Mucosa of gallbladder (tissue), 1 donor: ENCODE data around the gene SEMA3B. TPM values are rescaled to one million over a fixed set of nuclear protein-coding genes. Genes with fewer than 3 reads are reported as not detected.
A peak's percentile ranks its signal among the peaks of the same experiment; 100 is the strongest.
"Not testable (repeated sequence)": the region's sequence is repeated elsewhere in the genome, so short reads cannot be mapped to it uniquely, and the experiment has no call there.

Experiments used
- DNase-seq: peaks from one replicate; pipeline ENCODE4 v3.0.0-alpha.2; 2020; ENCODE audit warnings: low spot score
- total RNA-seq: library from RNA; stranded (reverse); gene quantifications from one replicate; pipeline ENCODE4 v1.2.1, GENCODE V29; 2021
- donor health status: DM: no; HTN: no; CAD: no.

SEMA3B gene
- total RNA-seq, 1 donor from 2014 or later = 87.0 TPM

DNA sequence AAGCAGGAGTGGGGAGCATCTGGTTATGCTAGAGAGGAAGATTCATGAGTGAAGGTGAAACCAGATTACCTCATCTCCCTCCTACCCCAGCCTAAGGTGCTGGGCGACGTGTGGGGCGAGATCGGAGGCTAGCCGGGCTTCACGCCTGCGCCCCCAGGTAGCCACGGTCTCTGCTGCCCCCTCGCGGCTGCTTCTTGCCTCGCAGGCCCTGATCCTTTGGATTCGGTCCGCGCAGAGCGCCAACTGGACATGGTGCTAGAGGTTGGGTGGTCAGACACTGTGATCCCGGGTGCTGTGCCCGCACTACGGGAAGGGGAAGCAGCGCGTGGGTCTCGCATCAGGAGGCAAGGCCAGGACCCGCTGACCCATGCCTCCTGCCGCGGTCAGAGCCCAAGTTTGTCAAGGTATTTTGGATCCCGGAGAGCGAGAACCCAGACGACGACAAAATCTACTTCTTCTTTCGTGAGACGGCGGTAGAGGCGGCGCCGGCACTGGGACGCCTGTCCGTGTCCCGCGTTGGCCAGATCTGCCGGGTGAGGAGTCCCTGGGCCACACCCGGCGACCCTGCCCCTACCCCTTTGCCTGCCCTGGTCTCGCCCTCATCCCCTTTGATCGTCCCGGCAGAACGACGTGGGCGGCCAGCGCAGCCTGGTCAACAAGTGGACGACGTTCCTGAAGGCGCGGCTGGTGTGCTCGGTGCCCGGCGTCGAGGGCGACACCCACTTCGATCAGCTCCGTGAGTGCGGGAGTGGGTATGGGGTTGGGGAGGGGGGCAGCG, 4.2 kb downstream of the SEMA3B start:
- peak; percentile 85 for DNase-seq

DNA sequence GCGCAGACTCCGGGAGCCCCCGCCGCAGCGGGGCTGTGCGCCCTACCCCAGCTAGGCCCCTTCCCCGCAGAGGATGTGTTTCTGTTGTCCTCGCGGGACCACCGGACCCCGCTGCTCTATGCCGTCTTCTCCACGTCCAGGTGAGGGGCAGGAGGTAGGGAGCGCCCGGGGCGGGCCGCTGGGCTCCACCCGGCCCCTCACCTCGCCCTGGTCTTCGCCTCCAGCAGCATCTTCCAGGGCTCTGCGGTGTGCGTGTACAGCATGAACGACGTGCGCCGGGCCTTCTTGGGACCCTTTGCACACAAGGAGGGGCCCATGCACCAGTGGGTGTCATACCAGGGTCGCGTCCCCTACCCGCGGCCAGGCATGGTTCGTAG, 4.7 kb downstream of the SEMA3B start:
- no peak for DNase-seq

DNA sequence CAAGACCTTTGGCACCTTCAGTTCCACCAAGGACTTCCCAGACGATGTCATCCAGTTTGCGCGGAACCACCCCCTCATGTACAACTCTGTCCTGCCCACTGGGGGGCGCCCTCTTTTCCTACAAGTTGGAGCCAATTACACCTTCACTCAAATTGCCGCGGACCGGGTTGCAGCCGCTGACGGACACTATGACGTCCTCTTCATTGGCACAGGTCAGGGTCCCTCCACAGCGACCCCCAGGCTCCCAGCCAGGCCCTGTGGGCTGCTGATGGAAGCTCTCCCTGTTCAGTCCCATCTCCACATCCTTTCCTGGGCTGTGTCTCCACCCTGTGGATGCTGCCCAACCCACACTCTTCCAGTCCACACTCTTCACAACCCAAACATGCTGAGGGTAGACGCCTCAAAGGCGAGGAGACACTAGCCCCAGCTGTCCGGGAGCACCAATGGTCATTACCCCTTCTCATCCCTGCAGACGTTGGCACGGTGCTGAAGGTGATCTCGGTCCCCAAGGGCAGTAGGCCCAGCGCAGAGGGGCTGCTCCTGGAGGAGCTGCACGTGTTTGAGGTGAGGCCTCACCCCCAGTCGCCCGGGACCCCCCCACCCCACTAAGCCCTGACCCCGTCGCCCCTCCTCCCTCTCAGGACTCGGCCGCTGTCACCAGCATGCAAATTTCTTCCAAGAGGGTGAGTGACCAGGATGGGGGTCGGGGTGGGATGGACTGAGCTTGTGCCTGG, 5.6 kb downstream of the SEMA3B start:
- peak; percentile 66 for DNase-seq

DNA sequence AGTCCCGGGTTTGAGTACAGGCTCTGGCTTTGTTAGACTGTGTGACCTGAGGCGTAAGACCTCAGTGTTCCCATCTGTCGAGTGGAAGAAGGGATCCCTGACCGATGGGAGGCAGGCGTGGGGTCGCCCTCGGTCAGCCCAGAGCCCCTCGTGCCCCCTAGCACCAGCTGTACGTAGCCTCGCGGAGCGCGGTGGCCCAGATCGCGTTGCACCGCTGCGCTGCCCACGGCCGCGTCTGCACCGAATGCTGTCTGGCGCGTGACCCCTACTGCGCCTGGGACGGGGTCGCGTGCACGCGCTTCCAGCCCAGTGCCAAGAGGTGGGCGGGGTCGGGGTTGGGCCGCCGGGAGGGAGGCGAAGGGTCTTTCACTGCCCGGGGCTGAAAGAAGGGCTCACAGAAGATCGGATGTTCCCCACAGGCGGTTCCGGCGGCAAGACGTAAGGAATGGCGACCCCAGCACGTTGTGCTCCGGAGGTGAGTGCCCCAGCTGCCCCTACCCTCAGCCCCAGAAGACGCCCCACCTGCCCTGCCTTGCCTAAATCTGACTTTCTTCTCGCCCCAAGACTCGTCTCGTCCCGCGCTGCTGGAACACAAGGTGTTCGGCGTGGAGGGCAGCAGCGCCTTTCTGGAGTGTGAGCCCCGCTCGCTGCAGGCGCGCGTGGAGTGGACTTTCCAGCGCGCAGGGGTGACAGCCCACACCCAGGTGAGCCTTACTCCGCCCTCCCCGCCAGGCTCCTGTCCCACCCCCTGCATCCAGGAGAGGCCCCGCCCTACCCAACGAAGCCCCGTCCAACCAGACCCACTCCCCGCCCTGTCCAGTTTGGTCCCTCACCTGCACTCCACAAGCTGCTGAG, 6.4 kb downstream of the SEMA3B start:
- DNase-seq = no peak

DNA sequence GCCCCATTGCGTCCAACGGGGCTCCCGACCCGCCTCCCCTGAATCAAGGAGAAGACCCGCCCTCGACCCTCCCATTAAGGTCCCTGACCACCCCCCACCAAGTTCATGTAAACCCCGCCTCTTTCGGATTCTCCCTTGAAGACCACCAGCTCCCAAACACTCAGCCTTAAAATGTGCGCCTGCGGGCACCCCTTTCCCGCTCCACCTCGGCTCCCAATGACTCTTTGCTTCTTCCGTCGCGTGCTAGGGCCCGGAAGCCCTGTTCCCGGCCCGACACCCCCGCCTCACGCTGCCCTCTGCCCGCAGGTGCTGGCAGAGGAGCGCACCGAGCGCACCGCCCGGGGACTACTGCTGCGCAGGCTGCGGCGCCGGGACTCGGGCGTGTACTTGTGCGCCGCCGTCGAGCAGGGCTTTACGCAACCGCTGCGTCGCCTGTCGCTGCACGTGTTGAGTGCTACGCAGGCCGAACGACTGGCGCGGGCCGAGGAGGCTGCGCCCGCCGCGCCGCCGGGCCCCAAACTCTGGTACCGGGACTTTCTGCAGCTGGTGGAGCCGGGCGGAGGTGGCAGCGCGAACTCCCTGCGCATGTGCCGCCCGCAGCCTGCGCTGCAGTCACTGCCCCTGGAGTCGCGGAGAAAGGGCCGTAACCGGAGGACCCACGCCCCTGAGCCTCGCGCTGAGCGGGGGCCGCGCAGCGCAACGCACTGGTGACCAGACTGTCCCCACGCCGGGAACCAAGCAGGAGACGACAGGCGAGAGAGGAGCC, 7.2 kb downstream of the SEMA3B start:
- no peak for DNase-seq

DNA sequence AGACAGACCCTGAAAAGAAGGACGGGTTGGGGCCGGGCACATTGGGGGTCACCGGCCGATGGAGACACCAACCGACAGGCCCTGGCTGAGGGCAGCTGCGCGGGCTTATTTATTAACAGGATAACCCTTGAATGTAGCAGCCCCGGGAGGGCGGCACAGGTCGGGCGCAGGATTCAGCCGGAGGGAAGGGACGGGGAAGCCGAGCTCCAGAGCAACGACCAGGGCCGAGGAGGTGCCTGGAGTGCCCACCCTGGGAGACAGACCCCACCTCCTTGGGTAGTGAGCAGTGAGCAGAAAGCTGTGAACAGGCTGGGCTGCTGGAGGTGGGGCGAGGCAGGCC, 7.8 kb downstream of the SEMA3B start:
- no peak for DNase-seq

DNA sequence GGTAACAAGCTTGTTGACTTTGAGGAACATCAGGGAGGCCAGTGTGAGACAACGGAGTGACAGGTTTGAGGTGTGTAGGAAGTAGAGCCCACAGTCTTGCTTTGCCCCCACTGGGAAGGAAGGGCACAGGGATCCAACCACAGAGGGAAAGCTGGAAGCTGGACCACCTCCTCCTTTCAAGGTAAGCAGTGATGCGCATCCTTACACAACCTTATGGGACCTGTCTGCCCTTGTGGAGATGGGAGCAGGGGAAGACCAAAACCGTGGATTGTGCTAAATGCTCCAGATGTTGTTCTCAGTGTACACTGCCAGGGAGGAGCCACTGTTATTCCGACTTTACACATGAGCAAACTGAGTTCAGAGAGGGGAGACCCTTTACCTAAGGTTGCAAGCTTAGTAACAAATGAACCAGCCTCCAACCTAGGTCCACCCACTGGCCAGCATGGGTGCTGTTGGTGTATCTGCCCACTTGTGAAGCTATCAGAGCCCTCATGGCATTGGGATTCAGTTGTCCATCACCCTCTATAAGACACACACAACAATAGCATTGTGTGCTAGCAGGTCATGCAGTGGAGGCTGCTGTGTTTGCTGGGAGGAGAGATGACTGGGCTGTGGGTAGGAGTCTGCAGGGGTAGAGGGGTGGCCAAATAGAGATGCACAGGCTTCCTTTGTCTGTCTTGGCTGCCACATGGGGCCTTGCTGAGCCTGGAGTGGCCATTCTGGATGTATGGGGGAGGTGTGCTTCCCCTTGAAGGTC, 9.4 kb downstream of the SEMA3B start:
- no peak for DNase-seq

DNA sequence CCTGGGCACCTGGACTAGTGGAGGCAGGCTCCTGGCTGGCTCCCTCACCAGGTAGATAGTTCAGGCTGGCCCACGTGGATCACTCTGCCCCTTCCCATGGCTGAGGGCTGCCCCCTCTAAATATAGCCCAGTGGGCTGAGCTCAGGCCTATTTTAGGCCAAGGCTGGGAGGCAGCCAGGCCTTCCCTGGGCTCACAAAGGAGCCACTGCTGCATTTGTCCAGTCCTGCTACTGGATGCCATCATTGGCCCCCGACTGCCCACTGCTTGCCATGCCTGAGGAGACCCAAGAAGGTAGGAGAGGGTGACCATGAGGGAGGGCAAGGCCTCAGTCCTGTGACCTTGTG, 9.9 kb downstream of the SEMA3B start, which contains the start of gene LSMEM2:
TSS of gene LSMEM2 (plus strand) at position 208 of the 345 bp plus-strand sequence. CDS start at position 235, 27 bp downstream.
- DNase-seq = no peak

DNA sequence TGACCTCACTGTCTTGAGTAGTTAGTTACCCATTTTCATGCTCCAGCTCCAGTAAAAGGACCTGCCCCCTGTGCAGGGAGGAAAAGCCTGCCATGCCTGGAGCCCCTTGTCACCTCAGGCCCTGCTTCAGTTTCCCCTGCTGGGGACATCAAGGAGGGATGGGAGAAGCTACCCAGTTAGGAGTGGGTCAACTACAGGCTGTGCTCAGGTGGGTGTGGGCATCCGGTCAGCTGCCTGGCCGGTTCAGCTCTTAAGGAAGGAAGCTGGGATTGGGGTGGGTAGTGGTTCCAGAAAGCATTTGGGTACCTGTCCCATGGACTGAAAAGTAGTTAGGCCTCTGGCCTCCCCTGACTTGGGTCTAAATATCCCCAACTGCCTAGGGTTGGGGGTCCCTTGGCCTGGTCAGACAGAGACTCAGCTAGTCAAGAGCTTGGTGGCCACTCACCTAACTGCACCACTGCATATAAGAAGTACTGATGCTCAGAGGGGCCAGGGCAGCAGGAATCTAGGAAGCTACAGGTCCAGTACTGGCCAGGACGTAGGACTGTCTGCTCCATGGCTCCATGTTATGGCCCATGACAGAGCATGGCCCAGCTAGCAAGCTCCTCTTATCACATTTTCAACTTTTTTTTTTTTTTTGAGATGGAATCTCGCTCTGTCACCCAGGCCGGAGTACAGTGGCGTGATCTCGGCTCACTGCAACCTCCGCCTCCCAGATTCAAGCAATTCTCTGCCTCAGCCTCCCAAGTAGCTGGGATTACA, 10.5 kb downstream of the SEMA3B start:
- DNase-seq = no peak

DNA sequence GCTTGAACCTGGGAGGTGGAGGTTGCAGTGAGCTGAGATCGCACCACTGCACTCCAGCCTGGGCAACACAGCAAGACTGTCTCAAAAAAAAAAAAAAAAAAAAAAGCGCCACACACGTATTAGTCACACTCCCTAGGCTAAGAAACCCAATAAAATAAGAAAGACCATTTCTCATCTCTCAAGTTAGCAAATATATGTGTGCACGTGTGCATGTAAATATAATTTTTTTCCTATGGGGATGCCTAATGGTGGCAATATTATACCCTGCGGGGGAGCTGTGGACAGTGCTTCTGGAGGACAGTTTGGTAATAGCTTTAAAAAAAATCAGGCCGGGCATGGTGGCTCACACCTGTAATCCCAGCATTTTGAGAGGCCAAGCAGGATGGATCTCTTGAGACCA, 15.2 kb downstream of the SEMA3B start:
- not testable (repeated sequence) for DNase-seq

DNA sequence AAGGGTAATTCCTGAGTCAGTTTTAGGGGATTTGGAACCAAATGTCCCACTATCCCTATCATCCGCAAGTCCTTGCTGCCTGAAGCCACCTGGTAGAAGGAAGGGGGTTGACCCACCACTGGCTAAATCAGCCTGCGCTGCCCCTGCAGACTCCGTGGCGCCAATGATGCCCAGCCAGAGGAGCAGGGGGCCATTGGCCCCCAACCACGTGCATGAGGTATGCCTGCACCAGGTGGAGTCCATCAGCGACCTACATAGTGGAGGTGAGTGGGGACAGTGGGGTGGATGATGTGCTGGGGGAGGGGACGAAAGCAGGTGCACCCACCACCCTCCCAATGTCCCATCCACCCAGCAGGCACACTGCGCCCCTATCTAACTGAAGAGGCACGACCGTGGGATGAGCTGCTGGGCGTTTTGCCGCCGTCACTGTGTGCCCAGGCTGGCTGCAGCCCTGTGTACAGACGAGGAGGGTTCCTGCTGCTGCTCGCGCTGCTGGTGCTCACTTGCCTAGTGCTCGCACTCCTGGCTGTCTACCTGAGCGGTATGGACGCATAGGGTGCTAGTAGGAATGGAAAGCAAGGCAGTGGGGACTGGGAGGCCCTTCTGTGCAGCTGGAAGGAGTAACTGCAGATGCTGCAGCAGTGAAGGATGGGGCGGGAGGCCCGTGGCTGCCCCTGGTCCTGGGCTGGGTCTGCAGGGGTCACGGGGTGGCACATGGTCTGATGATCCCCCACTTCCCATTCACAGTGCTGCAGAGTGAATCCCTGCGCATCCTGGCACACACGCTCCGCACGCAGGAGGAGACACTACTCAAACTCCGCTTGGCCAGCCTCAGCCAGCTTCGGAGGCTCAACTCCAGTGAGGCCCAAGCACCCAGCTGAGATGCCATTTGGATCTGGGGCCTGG, 17.6 kb downstream of the SEMA3B start:
- no peak for DNase-seq

DNA sequence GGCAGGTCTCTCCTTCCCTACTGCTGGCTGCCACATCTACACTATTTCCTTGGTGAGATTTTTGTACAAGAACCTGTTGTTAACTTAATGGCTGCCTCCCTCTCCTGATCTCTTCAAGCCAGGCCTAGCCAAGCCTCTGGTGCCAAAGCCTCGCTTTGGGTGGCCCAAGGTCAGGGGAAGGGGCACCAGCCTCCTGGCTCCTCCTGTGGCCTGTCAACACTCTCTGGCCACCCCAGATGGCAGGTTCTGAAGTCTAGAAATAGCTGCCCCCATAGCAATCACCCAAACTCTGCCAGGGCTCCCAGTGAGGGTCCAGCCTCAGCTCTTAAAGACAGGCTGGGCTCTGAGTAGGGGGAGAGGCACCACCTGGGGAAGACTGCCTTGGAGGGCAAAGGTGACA, 18.3 kb downstream of the SEMA3B start:
- DNase-seq = no peak

DNA sequence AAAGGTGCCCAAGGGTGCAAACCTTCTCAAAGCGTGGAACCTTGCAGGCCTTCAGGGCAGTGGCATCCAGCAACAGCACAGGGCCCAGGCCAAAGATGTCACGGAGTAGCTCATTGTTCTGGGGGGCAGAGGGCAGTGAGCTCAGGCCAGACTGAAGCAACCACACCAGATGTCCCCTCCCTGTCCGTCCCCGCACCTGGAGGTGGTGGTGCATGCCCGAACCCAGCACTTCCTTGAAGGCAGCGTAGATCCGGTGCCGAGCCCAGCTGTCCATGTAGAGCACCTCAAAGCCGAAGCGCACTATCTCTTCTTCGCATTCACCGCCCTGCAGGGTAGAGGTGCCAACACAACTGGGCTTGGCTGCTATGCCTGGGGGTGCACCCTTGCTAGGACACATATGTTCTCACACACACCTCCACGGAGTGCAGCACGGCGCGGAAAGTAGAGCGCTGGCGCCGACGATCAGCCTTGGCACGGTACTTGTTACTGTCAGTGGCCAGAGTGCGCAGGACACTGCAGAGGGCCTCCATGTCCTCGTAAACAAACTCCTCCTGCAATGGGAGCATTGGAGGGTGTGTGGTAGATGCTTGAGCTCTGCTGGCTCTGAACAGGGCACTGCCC, 19.6 kb downstream of the SEMA3B start:
- no peak for DNase-seq

DNA sequence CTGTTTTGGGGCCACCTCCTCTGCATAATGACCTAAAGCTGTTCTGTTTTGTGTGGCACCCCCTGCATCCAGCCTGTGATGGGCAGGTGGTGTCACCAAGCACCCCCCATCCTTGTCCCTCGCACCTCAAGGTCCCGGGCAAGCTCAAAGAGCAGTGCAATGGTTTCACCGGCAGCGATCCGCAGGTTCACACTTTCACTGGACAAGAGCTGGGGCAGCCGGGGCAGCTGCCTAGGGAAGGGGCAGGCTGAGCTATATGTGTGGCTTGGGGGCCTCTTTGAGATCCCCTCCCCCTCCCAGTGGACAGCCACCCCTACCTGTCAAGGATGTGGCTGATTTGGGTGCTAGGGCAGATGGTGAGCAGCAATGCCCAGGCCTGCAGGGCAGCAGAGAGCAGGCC, 20.2 kb downstream of the SEMA3B start:
- DNase-seq = no peak

DNA sequence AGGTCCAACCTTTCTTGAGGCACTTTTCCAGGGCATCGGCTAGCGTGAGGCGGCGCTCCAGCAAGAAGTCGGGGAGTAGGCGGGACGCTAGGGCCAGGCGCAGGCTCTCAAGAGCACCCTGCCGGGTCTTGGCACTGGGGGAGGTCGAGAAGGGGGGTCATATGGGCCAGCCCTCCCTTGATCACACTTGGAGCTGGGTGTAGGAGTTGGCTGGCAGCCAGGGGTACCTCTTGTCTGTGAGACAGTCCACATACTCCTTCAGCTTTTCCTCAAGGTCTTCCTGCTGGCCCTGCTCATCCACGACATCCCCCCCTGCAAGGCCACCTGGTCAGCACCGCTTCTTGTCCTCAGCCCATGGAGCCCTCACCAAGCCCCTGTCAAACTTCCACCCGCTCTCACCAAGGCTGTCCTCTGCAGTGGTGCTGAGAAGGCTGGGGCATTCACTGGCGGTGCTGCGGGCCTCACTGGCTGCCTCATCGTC, 21.3 kb downstream of the SEMA3B start:
- DNase-seq = no peak

DNA sequence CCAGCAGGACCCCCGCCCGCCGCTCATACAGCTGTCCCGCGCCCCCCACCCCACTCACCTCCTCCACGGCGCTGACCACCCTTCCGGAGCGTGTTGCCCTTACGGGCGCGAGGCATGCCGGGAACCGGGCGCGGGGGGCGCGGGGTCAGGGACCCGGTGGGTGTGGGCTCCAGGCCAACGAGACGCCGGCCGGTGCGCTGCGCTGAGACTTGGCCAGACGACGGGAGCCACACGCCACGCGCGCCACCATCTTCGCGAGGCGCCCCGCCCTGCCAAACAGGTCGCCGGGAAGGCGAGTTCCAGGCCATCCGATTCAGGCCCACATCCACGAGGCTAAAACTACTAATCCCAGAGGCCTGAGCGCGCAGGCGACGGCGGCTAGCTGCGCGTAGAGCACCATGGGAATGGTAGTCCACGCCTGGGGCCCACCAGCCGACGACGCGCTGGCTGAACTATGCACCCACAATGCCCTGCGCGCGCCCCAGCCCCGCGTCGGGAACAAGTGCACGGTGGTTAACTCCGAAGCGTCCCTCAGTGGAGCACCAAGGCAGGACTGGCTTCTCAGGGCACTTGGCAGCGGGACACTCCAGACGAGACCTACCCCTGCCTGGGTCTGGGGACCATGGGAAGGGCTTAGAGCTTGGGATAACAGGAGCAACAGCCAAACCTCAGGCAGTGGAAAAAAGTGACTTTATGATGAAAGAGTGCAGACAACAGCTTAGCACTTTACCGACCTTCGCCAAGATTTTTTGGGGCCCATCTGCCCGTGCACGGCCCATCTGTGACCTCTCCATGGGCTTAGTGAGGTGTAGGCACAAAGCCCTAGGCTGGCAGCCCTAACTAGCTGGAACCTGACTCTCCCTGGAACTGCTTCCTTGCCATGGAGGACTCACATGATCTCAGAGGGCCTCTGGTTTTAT, 23.5 kb downstream of the SEMA3B start, which contains the start of gene IFRD2:
TSS of gene IFRD2 (minus strand) at position 271 of the 920 bp plus-strand sequence. CDS start at position 116, 155 bp downstream.
- peak; percentile 99 for DNase-seq

DNA sequence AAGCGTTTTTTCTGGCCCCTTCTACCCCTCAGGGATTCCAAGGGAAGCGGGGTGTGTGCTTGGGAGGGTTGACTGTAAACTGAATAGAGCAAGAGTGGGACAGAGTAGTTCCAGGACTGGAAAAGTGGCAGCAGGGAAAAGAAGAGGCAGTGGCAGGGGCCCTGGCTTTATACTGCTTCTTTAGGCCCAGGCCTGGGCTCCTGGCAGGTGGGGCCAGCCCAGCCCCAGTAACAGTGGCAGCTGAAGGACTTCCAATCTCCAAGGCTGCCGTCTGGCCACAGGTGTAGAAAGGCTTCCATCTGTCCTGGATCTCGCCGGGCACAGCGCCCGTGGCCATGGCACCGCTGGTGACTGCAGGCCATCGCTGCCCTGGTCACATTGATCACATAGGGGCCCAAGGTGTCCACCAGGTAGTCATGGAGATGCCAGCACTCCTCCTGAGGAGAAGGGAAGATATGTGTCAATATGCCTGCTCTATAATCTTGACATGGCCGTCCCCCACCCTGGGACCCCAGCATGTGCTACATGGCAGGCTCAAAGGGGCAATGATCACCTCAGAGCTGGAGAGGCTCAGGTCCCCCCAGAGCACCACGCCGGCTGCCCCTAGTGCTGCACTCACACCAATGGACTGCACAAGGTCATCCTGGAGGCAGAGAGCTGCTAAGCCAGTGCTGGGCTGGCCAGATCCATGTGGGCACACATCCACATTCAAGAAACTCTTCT, 24.3 kb downstream of the SEMA3B start:
- DNase-seq = no peak
